CD8-positive, alpha-beta memory T cell (primary cell): ENCODE results near the gene CYP4F3. TPM values are rescaled to one million over a fixed set of nuclear protein-coding genes. Genes with fewer than 3 reads are reported as not detected.
A peak's percentile ranks its signal among the peaks of the same experiment; 100 is the strongest.

Experiments used
- CTCF ChIA-PET: fragments of 350-600 bp; sonication (Branson Sonifier 250); formaldehyde crosslinking; loops from one replicate; lab custom pipeline; 2021; ENCODE audit warnings: antibody characterized with exemption; lab: Charles Lee
- POLR2A ChIA-PET: fragments of 350-600 bp; sonication (Branson Sonifier 250); formaldehyde crosslinking; loops from one replicate; lab custom pipeline; 2021; ENCODE audit warnings: antibody characterized with exemption; lab: Charles Lee
- DNase-seq, 5 donors: peaks; one replicate each; pipeline versions ENCODE4 v3.0.0 to v3.0.0-alpha.2; 2020 to 2022; ENCODE audit warnings: mixed read lengths in 1 of 5
- H3K27ac ChIP-seq: one replicate; pipeline ENCODE4 v1.7.0; 2013; ENCODE audit warnings: low read depth, mild to moderate bottlenecking, low read length, moderate library complexity
- H3K27me3 ChIP-seq: 2 replicates; pipeline ENCODE4 v1.7.0; 2013; ENCODE audit warnings: low read length, mild to moderate bottlenecking; ENCODE audit not compliant: insufficient read depth, poor library complexity, severe bottlenecking
- H3K36me3 ChIP-seq: 2 replicates; pipeline ENCODE4 v1.7.0; 2013; ENCODE audit warnings: mild to moderate bottlenecking, low read length, moderate library complexity; ENCODE audit not compliant: insufficient read depth
- H3K4me1 ChIP-seq: 2 replicates; pipeline ENCODE4 v1.7.0; 2013; ENCODE audit warnings: mild to moderate bottlenecking, low read length, moderate library complexity; ENCODE audit not compliant: insufficient read depth
- H3K4me3 ChIP-seq: 2 replicates; pipeline ENCODE4 v1.7.0; 2013; ENCODE audit warnings: mild to moderate bottlenecking, low read length
- H3K9me3 ChIP-seq: 2 replicates; pipeline ENCODE4 v1.7.0; 2013; ENCODE audit warnings: mild to moderate bottlenecking, low read length
- H3K27ac Mint-ChIP-seq, 8 donors: one replicate each; pipeline ENCODE4 v1.8.0; 2020 to 2021; ENCODE audit warnings: mixed read lengths in 8 of 8, mild to moderate bottlenecking in 6 of 8, inconsistent platforms in 3 of 8, moderate library complexity in 3 of 8
- H3K27me3 Mint-ChIP-seq, 2 donors: one replicate each; pipeline ENCODE4 v1.8.0; 2020 to 2021; ENCODE audit warnings: mixed read lengths in 2 of 2, mild to moderate bottlenecking in 1 of 2, moderate library complexity in 1 of 2
- H3K36me3 Mint-ChIP-seq, 3 donors: one replicate each; pipeline ENCODE4 v1.8.0; 2020 to 2021; ENCODE audit warnings: mixed read lengths in 3 of 3, inconsistent platforms in 1 of 3, mild to moderate bottlenecking in 1 of 3
- H3K4me1 Mint-ChIP-seq, 3 donors: one replicate each; pipeline ENCODE4 v1.8.0; 2020 to 2021; ENCODE audit warnings: mixed read lengths in 3 of 3, inconsistent platforms in 1 of 3, mild to moderate bottlenecking in 1 of 3
- H3K4me3 Mint-ChIP-seq, 7 donors: one replicate each; pipeline ENCODE4 v1.8.0; 2020 to 2021; ENCODE audit warnings: mixed read lengths in 7 of 7, mild to moderate bottlenecking in 6 of 7, moderate library complexity in 4 of 7, inconsistent platforms in 2 of 7
- H3K9me3 Mint-ChIP-seq, 5 donors: one replicate each; pipeline ENCODE4 v1.8.0; 2020 to 2022; ENCODE audit warnings: mixed read lengths in 5 of 5, mild to moderate bottlenecking in 3 of 5, moderate library complexity in 2 of 5, inconsistent platforms in 1 of 5
- polyA plus RNA-seq: library from polyadenylated mRNA; unstranded; fragments of 300-500 nt; fragmentation: Illumina TruSeq; gene quantifications from one replicate; pipeline ENCODE4 v1.2.3, GENCODE V29; 2021
- total RNA-seq, 2 experiments: library from RNA; stranded (reverse); gene quantifications; one replicate each; pipeline ENCODE4 v1.2.3, GENCODE V29; 2021

Gene CYP4F3
- total and polyA plus RNA-seq, 3 experiments from 2014 or later = 0.16 to 0.28 TPM; not detected in 1

DNA sequence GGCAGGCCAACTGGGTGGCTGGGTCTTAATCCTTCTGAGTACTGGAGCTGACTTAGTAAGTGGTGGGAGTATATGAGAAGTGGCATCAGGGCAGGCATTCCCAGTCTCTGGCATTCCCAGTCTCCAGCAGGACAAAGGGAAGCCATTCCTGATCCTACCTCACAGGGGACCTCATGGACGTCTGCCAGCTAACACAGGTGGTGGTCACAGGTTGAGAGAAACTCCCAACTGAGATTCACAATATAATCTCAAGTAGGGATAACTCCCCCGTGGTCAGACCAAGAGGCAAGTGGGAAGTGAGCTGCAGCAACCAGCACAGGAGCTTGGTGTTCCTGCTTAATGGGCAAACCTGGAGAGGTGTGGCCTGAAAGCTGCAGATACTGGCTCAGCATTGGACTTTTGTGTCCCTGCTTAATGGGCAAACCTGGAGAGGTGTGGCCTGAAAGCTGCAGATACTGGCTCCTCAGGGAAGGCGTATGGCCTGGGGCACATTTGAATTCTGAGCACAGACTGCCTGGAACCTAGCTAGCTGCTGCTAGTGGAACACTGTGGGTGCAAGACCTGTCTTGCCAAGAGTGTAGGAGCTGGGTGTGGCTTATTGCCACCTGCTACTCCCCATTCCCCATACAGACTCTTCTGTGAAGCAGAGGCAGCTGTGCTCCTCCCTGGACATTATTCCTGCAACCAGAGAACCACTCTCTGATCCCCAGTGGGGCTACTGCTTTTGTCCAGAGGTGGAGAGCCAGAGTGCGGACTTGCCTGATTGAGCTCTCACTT is 61.2 kb downstream of the CYP4F3 start:
- Mint-ChIP-seq H3K4me3 (no peak overlapping the region), H3K4me1 (peaks cover 0 to 4% (median 1%) of the 10 kb centered on the region in 3 donors), H3K36me3 (peaks cover 0 to 1% (median 0%) of the 10 kb centered on the region in 3 donors), H3K9me3 (peaks cover 0 to 7% (median 6%) of the 10 kb centered on the region in 5 donors), H3K27me3 (peaks cover 15 to 52% of the 10 kb centered on the region in 2 donors), H3K27ac (no peak overlapping the region)
- POLR2A ChIA-PET = no interaction called here
- CTCF ChIA-PET = no interaction called here
- Histone ChIP-seq H3K4me1 (no peaks in the 10 kb centered on the region), H3K36me3 (no peaks in the 10 kb centered on the region), H3K27ac (no peak overlapping the region), H3K9me3 (no peaks in the 10 kb centered on the region), H3K4me3 (no peak overlapping the region), H3K27me3 (no peaks in the 10 kb centered on the region)
- no peak for DNase-seq

DNA sequence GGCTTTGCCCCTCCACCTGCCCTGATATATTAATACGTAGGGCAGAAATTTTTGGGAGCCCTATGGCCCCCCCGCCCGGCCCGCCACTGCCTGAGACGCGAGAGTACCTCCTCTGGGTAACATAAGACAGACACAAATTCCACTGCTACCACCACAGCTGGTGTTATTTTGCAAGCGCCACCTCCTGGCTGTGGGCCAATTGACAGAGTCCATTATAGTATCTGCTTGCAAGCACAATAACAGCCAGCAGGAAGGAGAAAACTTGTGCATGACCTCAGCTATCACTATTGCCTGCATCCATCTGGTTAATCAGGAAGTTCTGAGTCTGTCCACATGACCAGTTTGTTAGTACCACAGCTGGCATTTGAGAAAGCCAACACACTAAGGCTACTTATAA is 61.8 kb downstream of the CYP4F3 start:
- Mint-ChIP-seq H3K4me1 (peaks cover 0 to 4% (median 1%) of the 10 kb centered on the region in 3 donors), H3K4me3 (no peak overlapping the region), H3K27me3 (peaks cover 15 to 50% of the 10 kb centered on the region in 2 donors), H3K9me3 (peaks cover 0 to 9% (median 7%) of the 10 kb centered on the region in 5 donors), H3K27ac (no peak overlapping the region), H3K36me3 (no peaks in the 10 kb centered on the region)
- CTCF ChIA-PET = no interaction called here
- POLR2A ChIA-PET = no interaction called here
- no peaks in the 10 kb centered on the region for H3K9me3 ChIP-seq
- no peak overlapping the region for H3K4me3 ChIP-seq
- peak in 1 of 5 donors; percentile 55 for DNase-seq
- H3K27ac ChIP-seq = no peak overlapping the region
- H3K4me1 ChIP-seq = no peaks in the 10 kb centered on the region
- no peaks in the 10 kb centered on the region for H3K36me3 ChIP-seq
- H3K27me3 ChIP-seq = no peaks in the 10 kb centered on the region

Other genes with a start within 250 kb of the CYP4F3 start
- 10 to 100 TPM; 74.5 to 74.9 TPM for gene AKAP8L, start 221.9 kb upstream of the CYP4F3 start, total RNA-seq
- gene AKAP8L, start 221.9 kb upstream of the CYP4F3 start, polyA plus RNA-seq = 69.8 TPM
- gene WIZ, start 190.9 kb upstream of the CYP4F3 start, total RNA-seq = 10 to 100 TPM; 28.9 to 31.2 TPM
- gene WIZ, start 190.9 kb upstream of the CYP4F3 start, polyA plus RNA-seq = 1.8 TPM
- gene RASAL3, start 176.4 kb upstream of the CYP4F3 start, total RNA-seq = 100 to 1,000 TPM; 120 to 125 TPM
- 144 TPM for gene RASAL3, start 176.4 kb upstream of the CYP4F3 start, polyA plus RNA-seq
- under 1 TPM in 1 of 2 experiments, not detected in 1; 0.13 TPM for gene PGLYRP2, start 161.4 kb upstream of the CYP4F3 start, total RNA-seq
- gene PGLYRP2, start 161.4 kb upstream of the CYP4F3 start, polyA plus RNA-seq = 0.49 TPM
- gene CYP4F22, start 132.4 kb upstream of the CYP4F3 start, total RNA-seq = under 1 TPM; 0.71 to 0.79 TPM
- 5.1 TPM for gene CYP4F22, start 132.4 kb upstream of the CYP4F3 start, polyA plus RNA-seq
- gene CYP4F8, start 25.7 kb upstream of the CYP4F3 start, total RNA-seq = not detected
- not detected for gene CYP4F8, start 25.7 kb upstream of the CYP4F3 start, polyA plus RNA-seq
- 1 to 10 TPM in 1 of 2 experiments, under 1 TPM in 1; 0.93 to 1.3 TPM for gene CYP4F12, start 32.2 kb downstream of the CYP4F3 start, total RNA-seq
- gene CYP4F12, start 32.2 kb downstream of the CYP4F3 start, polyA plus RNA-seq = not detected
- not detected for gene OR10H2, start 87.1 kb downstream of the CYP4F3 start, total RNA-seq
- gene OR10H2, start 87.1 kb downstream of the CYP4F3 start, polyA plus RNA-seq = not detected
- gene OR10H3, start 97.1 kb downstream of the CYP4F3 start, total RNA-seq = not detected
- gene OR10H3, start 97.1 kb downstream of the CYP4F3 start, polyA plus RNA-seq = not detected
- not detected for gene OR10H5, start 146.8 kb downstream of the CYP4F3 start, total RNA-seq
- not detected for gene OR10H5, start 146.8 kb downstream of the CYP4F3 start, polyA plus RNA-seq
- not detected for gene OR10H1, start 174.8 kb downstream of the CYP4F3 start, total RNA-seq
- not detected for gene OR10H1, start 174.8 kb downstream of the CYP4F3 start, polyA plus RNA-seq